Testis (tissue), 3 donors: ENCODE measurements around the gene NCAM1. TPM values are rescaled to one million over a fixed set of nuclear protein-coding genes. Genes with fewer than 3 reads are reported as not detected.

Experiments used
- DNase-seq: peaks from one replicate; pipeline ENCODE4 v3.0.0-alpha.2; 2019
- H3K27ac ChIP-seq, 2 donors: fragments of 200-600 bp; sonication (generic); one replicate each; pipeline ENCODE4 v1.5.1; 2019
- H3K27me3 ChIP-seq: fragments of 200-600 bp; sonication (generic); one replicate; pipeline ENCODE4 v1.5.1; 2019
- H3K36me3 ChIP-seq: fragments of 200-600 bp; sonication (generic); one replicate; pipeline ENCODE4 v1.5.1; 2017; ENCODE audit warnings: low read depth; ENCODE audit errors: missing control alignments
- H3K4me1 ChIP-seq: fragments of 200-600 bp; sonication (generic); one replicate; pipeline ENCODE4 v1.5.1; 2019
- H3K4me3 ChIP-seq, 2 donors: fragments of 200-600 bp; sonication (generic); one replicate each; pipeline ENCODE4 v1.5.1; 2017 to 2019
- H3K9me3 ChIP-seq: fragments of 200-600 bp; sonication (generic); one replicate; pipeline ENCODE4 v1.5.1; 2017
- CTCF ChIP-seq, 3 experiments: fragments of 450-650 bp in 2 of 3; fragments of 200-600 bp in 1 of 3; sonication (generic) in 1 of 3; IDR thresholded peaks; one replicate each; pipeline ENCODE4 v1.5.1; 2016 to 2019; ENCODE audit warnings: antibody characterized with exemption in 3 of 3, mild to moderate bottlenecking in 2 of 3, moderate library complexity in 1 of 3
- POLR2A ChIP-seq: fragments of 450-650 bp; IDR thresholded peaks from one replicate; pipeline ENCODE4 v1.6.1; 2017; ENCODE audit warnings: antibody characterized with exemption, mild to moderate bottlenecking, moderate library complexity
- WGBS, 2 donors: methylation state at CpG; one replicate each; pipeline ENCODE4 v1.1.5; 2018; 5-methylcytosine and 5-hydroxymethylcytosine counted together
- intact Hi-C: fragments of 100-400 bp; cut with DNase I; formaldehyde crosslinking; loops from one replicate; pipeline ENCODE4 v1.15.1; 2023; ENCODE audit warnings: low total_unique reads
- polyA plus RNA-seq: library from polyadenylated mRNA; stranded (reverse); fragments of 350-450 nt; fragmentation: Illumina TruSeq; extraction: RNeasy Lipid Tissue Mini Kit (QIAGEN cat#74804); gene quantifications from one replicate; pipeline ENCODE4 v1.2.3, GENCODE V29; 2014; ENCODE audit warnings: low read depth, low replicate concordance; ENCODE audit not compliant: insufficient read depth
- total RNA-seq, 2 donors: library from RNA; depleted of rRNA; stranded (reverse); fragments of >200 nt; gene quantifications; one replicate each; pipeline ENCODE4 v1.2.3, GENCODE V29; 2016

The NCAM1 gene
- total and polyA plus RNA-seq, 3 donors from 2014 or later: 12.3 to 33.3 (median 13.8) TPM

- H3K27me3 ChIP-seq: no peaks in the 10 kb centered on the region
- H3K9me3 ChIP-seq: no peaks in the 10 kb centered on the region
- H3K4me1 ChIP-seq: no peaks in the 10 kb centered on the region
- H3K27ac ChIP-seq: no peak overlapping the region
- no peak overlapping the region for H3K4me3 ChIP-seq
- intact Hi-C loops: loop anchor here (10.0 kb wide), 1 partner anchor 699 kb away; no protein-coding TSS in a partner anchor
- TF ChIP-seq POLR2A (no peak), CTCF (IDR thresholded peaks at IDR 0.05) (no peak)
- WGBS, 2 donors: 93 to 96% methylated on average over 2 of the region's 2 CpGs
- H3K36me3 ChIP-seq: no peaks in the 10 kb centered on the region
- no peak for DNase-seq
Observed at GRCh38 chr11:113283881-113284280, 322.7 kb downstream of the NCAM1 start.

- DNase-seq: no peak
- H3K4me1 ChIP-seq: no peaks in the 10 kb centered on the region
- H3K36me3 ChIP-seq: no peaks in the 10 kb centered on the region
- H3K4me3 ChIP-seq: no peak overlapping the region
- TF ChIP-seq CTCF (IDR thresholded peaks at IDR 0.05) (no peak), POLR2A (no peak)
- WGBS, 2 donors: 93 to 94% methylated on average over 2 to 3 of the region's 3 CpGs
- intact Hi-C loops: loop anchor here (10.0 kb wide), 1 partner anchor 701 kb away; no protein-coding TSS in a partner anchor
- H3K27ac ChIP-seq: no peak overlapping the region
- H3K9me3 ChIP-seq: no peaks in the 10 kb centered on the region
- no peaks in the 10 kb centered on the region for H3K27me3 ChIP-seq
Observed at GRCh38 chr11:113286009-113286408, 324.8 kb downstream of the NCAM1 start.

GRCh38 chr11:113286509-113287497 lies 325.6 kb downstream of the NCAM1 start:
- no peak for TF ChIP-seq POLR2A
- TF ChIP-seq CTCF (IDR thresholded peaks at IDR 0.05): no peak
- Histone ChIP-seq H3K9me3 (no peaks in the 10 kb centered on the region), H3K27ac (no peak overlapping the region), H3K36me3 (no peaks in the 10 kb centered on the region), H3K4me1 (no peaks in the 10 kb centered on the region), H3K27me3 (no peaks in the 10 kb centered on the region), H3K4me3 (no peak overlapping the region)
- intact Hi-C loops: loop anchor here (10.0 kb wide), 1 partner anchor 702 kb away; no protein-coding TSS in a partner anchor
- WGBS, 2 donors: 87 to 92% methylated on average over 10 to 11 of the region's 11 CpGs
- no peak for DNase-seq

- H3K27me3 ChIP-seq: no peaks in the 10 kb centered on the region
- H3K4me3 ChIP-seq: no peak overlapping the region
- intact Hi-C loops: loop anchor here (10.0 kb wide), 1 partner anchor 703 kb away; no protein-coding TSS in a partner anchor
- H3K9me3 ChIP-seq: no peaks in the 10 kb centered on the region
- 77 to 82% methylated on average over 3 of the region's 3 CpGs for WGBS, 2 donors
- no peaks in the 10 kb centered on the region for H3K36me3 ChIP-seq
- no peak overlapping the region for H3K27ac ChIP-seq
- H3K4me1 ChIP-seq: no peaks in the 10 kb centered on the region
- DNase-seq: no peak
- no peak for TF ChIP-seq CTCF (IDR thresholded peaks at IDR 0.05)
- no peak for TF ChIP-seq POLR2A
Observed at GRCh38 chr11:113287801-113288200, 326.6 kb downstream of the NCAM1 start.
